ENCODE data around the gene JOSD2. TPM values are rescaled to one million over a fixed set of nuclear protein-coding genes. Genes with fewer than 3 reads are reported as not detected.
"Not testable (repeated sequence)": the region's sequence is repeated elsewhere in the genome, so short reads cannot be mapped to it uniquely, and the experiment has no call there.

The JOSD2 gene
- total RNA-seq, 1 donor from 2014 or later, result 21.0 TPM

- ATAC-seq (ENCODE audit: low read depth) (no peak), DNase-seq (no peak)
- Mint-ChIP-seq H3K4me3 (no peak overlapping the region), H3K27ac (no peak overlapping the region), H3K36me3 (ENCODE audit: low read depth) (no peaks in the 10 kb centered on the region), H3K27me3 (peaks cover 28% of the 10 kb centered on the region), H3K4me1 (no peaks in the 10 kb centered on the region), H3K9me3 (peaks cover 12% of the 10 kb centered on the region)
- CTCF ChIA-PET, result no interaction called here
- intact Hi-C loops (cut with micrococcal nuclease), result no loop called here
- POLR2A ChIA-PET, result no interaction called here
- no peak for TF ChIP-seq CTCF (IDR thresholded peaks at IDR 0.05)
These were observed 23.5 kb upstream of the JOSD2 start for GRCh38 chr19:50534478-50534877.

GRCh38 chr19:50532952-50533351 is 22.0 kb upstream of the JOSD2 start:
- CTCF ChIA-PET, result no interaction called here
- no peak for TF ChIP-seq CTCF (IDR thresholded peaks at IDR 0.05)
- H3K36me3 Mint-ChIP-seq (ENCODE audit: low read depth), result no peaks in the 10 kb centered on the region
- peaks cover 25% of the 10 kb centered on the region for H3K27me3 Mint-ChIP-seq
- ATAC-seq (ENCODE audit: low read depth) (no peak), DNase-seq (no peak)
- H3K4me1 Mint-ChIP-seq, result no peaks in the 10 kb centered on the region
- H3K9me3 Mint-ChIP-seq, result peaks cover 12% of the 10 kb centered on the region
- intact Hi-C loops (cut with micrococcal nuclease), result no loop called here
- POLR2A ChIA-PET, result no interaction called here
- H3K4me3 Mint-ChIP-seq, result no peak overlapping the region
- no peak overlapping the region for H3K27ac Mint-ChIP-seq

DNA sequence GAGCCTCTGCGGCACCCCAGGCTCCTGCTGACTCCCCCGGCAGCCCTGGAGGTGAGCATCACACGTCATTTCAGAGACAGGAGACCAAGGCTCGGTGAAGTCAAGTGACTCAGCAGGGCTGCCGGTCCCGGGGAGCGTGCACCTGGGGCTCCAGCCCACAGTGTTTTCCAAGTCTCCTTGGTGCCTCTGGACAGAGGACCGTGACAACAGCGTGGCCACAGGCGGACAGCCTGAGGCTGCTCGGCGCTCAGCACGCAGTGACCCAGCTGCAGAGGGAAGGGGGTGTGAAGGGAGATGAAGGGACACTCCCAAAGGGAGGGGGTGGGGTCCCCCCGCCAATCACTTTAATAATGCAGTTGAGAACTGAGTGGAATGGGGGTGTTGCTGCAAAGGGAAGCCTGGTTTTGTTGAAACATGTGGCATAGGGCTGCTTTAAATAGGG is 20.2 kb upstream of the JOSD2 start:
- TF ChIP-seq CTCF (IDR thresholded peaks at IDR 0.05), result no peak
- POLR2A ChIA-PET, result no interaction called here
- H3K9me3 Mint-ChIP-seq, result peaks cover 12% of the 10 kb centered on the region
- no peak for ATAC-seq (ENCODE audit: low read depth)
- H3K27ac Mint-ChIP-seq, result no peak overlapping the region
- H3K4me1 Mint-ChIP-seq, result no peaks in the 10 kb centered on the region
- no peaks in the 10 kb centered on the region for H3K36me3 Mint-ChIP-seq (ENCODE audit: low read depth)
- DNase-seq, result no peak
- intact Hi-C loops (cut with micrococcal nuclease), result no loop called here
- H3K4me3 Mint-ChIP-seq, result no peak overlapping the region
- CTCF ChIA-PET, result no interaction called here
- H3K27me3 Mint-ChIP-seq, result peaks cover 16% of the 10 kb centered on the region

GRCh38 chr19:50528052-50528451 is 17.1 kb upstream of the JOSD2 start:
- ATAC-seq (ENCODE audit: low read depth); H3K9me3 Mint-ChIP-seq; CTCF ChIA-PET; H3K36me3 Mint-ChIP-seq (ENCODE audit: low read depth); H3K4me1 Mint-ChIP-seq; POLR2A ChIA-PET; H3K4me3 Mint-ChIP-seq; H3K27ac Mint-ChIP-seq; DNase-seq; intact Hi-C loops (cut with micrococcal nuclease): not testable (repeated sequence)
- peaks cover 14% of the 10 kb centered on the region for H3K27me3 Mint-ChIP-seq

DNA sequence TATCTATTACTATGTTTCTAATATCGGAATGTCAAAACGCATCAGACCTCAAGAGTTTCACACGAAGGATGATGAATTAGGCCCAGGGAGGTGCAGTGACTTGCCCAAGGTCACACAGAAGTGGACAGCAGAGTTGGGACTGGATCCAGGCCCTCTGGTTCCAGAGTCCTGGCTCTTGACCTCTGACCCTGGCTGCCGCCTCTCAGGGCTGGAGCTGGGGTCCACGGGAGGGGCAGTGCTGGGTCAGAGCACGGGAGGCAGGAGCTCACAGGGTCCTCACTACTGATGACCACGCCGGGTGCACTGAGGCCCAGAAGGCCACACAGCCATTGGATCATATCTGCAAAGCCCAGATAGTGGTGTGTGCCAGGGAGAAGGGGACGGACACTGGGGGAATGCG is 11.9 kb upstream of the JOSD2 start:
- ChIA-PET POLR2A (no interaction called here), CTCF (no interaction called here)
- Mint-ChIP-seq H3K27ac (no peak overlapping the region), H3K27me3 (peaks cover 2% of the 10 kb centered on the region), H3K9me3 (no peaks in the 10 kb centered on the region), H3K4me3 (no peak overlapping the region), H3K36me3 (ENCODE audit: low read depth) (no peaks in the 10 kb centered on the region), H3K4me1 (no peaks in the 10 kb centered on the region)
- TF ChIP-seq CTCF (IDR thresholded peaks at IDR 0.05), result no peak
- ATAC-seq (ENCODE audit: low read depth) (no peak), DNase-seq (no peak)
- intact Hi-C loops (cut with micrococcal nuclease), result no loop called here

- ATAC-seq (ENCODE audit: low read depth), result no peak
- Mint-ChIP-seq H3K4me3 (no peak overlapping the region), H3K9me3 (no peaks in the 10 kb centered on the region), H3K27ac (no peak overlapping the region), H3K36me3 (ENCODE audit: low read depth) (no peaks in the 10 kb centered on the region), H3K27me3 (peaks cover 2% of the 10 kb centered on the region), H3K4me1 (no peaks in the 10 kb centered on the region)
- CTCF ChIA-PET, result no interaction called here
- DNase-seq, result no peak
- POLR2A ChIA-PET, result no interaction called here
- TF ChIP-seq CTCF (IDR thresholded peaks at IDR 0.05), result no peak
- intact Hi-C loops (cut with micrococcal nuclease), result no loop called here
These were observed 10.0 kb upstream of the JOSD2 start for GRCh38 chr19:50520822-50521465.

Measured in activated B cell treated with CpG ODN at 0.5 μM for 24 hours (primary cell).